Upper lobe of left lung (tissue), 4 donors: Measurements from ENCODE around the gene B4GALNT1.

Experiments
- CTCF ChIP-seq, 6 experiments: fragments of 450-650 bp in 4 of 6; fragments of 200-600 bp in 2 of 6; sonication (generic) in 2 of 6; IDR thresholded peaks; one replicate each; pipeline ENCODE4 v1.5.1; 2016 to 2019; ENCODE audit warnings: antibody characterized with exemption in 6 of 6
- POLR2A ChIP-seq, 4 donors: fragments of 450-650 bp; IDR thresholded peaks; one replicate each; pipeline ENCODE4 v1.5.1; 2016 to 2017; ENCODE audit warnings: antibody characterized with exemption in 4 of 4, mild to moderate bottlenecking in 2 of 4

- TF ChIP-seq CTCF (IDR thresholded peaks at IDR 0.05), result no peak
- TF ChIP-seq POLR2A (IDR thresholded peaks at IDR 0.05), result no peak
Observed at GRCh38 chr12:57580466-57580795, 52.6 kb downstream of the B4GALNT1 start.
